SK-N-SH treated with all-trans-retinoic acid at 6 μM for 48 hours (cell line): ENCODE data around the gene THOC2.
"Not testable (repeated sequence)": the region's sequence is repeated elsewhere in the genome, so short reads cannot be mapped to it uniquely, and the experiment has no call there.

Source experiments
- SNAI2 ChIP-seq: fragments of 250-450 bp; sonication (Bioruptor Pico); IDR thresholded peaks from 2 replicates; pipeline ENCODE4 v1.5.0; 2020; ENCODE audit warnings: mild to moderate bottlenecking, moderate library complexity
- ZC3H10 ChIP-seq: fragments of 250-450 bp; sonication (Bioruptor Pico); IDR thresholded peaks from 2 replicates; pipeline ENCODE4 v1.5.1; 2021; ENCODE audit warnings: mild to moderate bottlenecking, moderate library complexity
- ZNF70 ChIP-seq: fragments of 450-650 bp; formaldehyde crosslinking; IDR thresholded peaks from 2 replicates; pipeline ENCODE4 v1.5.0; 2020; ENCODE audit warnings: mild to moderate bottlenecking, moderate library complexity
- TF ChIP-seq, protein P1 (sequence below): fragments of 250-450 bp; sonication (Bioruptor Pico); IDR thresholded peaks from 2 replicates; pipeline ENCODE4 v1.5.0; 2020; ENCODE audit warnings: mild to moderate bottlenecking, moderate library complexity

DNA sequence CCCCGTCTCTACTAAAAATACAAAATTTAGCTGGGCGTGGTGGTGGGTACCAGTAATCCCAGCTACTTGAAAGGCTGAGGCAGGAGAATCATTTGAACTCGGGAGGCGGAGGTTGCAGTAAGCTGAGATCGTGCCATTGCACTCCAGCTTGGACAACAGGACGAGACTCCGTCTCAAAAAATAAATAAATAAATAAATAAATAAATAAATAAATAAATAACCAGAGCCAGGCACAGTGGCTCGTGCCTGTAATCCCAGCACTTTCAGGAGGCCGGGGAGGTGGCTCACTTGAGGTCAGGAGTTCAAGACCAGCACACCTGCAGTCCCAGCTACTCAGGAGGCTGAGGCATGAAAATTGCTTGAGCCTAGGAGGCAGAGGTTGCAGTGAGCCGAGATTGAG lies 48.9 kb upstream of the THOC2 start:
- not testable (repeated sequence) for TF ChIP-seq SNAI2 (CRISPR knock-in tag); ZC3H10; ZNF70 (CRISPR knock-in tag)
- TF ChIP-seq, protein P1, sequence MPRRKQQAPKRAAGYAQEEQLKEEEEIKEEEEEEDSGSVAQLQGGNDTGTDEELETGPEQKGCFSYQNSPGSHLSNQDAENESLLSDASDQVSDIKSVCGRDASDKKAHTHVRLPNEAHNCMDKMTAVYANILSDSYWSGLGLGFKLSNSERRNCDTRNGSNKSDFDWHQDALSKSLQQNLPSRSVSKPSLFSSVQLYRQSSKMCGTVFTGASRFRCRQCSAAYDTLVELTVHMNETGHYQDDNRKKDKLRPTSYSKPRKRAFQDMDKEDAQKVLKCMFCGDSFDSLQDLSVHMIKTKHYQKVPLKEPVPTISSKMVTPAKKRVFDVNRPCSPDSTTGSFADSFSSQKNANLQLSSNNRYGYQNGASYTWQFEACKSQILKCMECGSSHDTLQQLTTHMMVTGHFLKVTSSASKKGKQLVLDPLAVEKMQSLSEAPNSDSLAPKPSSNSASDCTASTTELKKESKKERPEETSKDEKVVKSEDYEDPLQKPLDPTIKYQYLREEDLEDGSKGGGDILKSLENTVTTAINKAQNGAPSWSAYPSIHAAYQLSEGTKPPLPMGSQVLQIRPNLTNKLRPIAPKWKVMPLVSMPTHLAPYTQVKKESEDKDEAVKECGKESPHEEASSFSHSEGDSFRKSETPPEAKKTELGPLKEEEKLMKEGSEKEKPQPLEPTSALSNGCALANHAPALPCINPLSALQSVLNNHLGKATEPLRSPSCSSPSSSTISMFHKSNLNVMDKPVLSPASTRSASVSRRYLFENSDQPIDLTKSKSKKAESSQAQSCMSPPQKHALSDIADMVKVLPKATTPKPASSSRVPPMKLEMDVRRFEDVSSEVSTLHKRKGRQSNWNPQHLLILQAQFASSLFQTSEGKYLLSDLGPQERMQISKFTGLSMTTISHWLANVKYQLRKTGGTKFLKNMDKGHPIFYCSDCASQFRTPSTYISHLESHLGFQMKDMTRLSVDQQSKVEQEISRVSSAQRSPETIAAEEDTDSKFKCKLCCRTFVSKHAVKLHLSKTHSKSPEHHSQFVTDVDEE (CRISPR knock-in tag), result not testable (repeated sequence)
